ENCODE data around the gene NEDD1. TPM values are rescaled to one million over a fixed set of nuclear protein-coding genes. Genes with fewer than 3 reads are reported as not detected.

The NEDD1 gene
- total RNA-seq, 1 experiment from 2014 or later = 35.4 TPM

DNA sequence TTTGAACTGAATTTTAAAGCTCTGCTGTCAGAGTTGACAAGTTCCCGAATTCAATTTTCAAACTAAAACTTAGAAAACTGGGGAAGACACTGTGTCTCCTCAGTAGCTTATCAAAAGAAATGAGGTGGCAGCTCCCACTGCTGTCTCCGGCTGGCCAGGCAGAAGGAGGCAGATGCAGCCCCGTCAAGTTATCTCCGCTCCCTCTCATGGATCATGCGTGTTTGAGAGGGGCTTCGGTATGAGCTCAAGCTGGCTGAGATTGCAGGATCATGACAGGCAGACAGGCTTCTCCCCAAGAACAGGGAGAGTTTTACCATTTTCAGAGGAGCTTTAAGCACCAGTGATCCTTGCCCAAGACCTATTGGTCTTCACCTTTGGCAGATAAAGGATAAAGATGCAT lies 88.8 kb downstream of the NEDD1 start:
- no peak overlapping the region for H3K27ac ChIP-seq (ENCODE audit: low read depth, low read length)
- H3K9ac ChIP-seq (ENCODE audit: low read length) = no peak overlapping the region
- POLR2A ChIA-PET = no interaction called here
- RAD21 ChIA-PET (ENCODE audit: low non-redundant PET in 1 of 2, low total read pairs in 2 of 2, uncharacterized antibody in 2 of 2, unreplicated experiment in 2 of 2) = no interaction called here
- H2AFZ ChIP-seq (ENCODE audit: low read depth, low read length, poor library complexity, severe bottlenecking) = no peak overlapping the region
- CTCF ChIA-PET = interaction anchor here (3.2 kb wide), 1 partner anchor 8 kb away, joined by 11 read pairs; no protein-coding TSS in a partner anchor
- no peak for ATAC-seq
- no peaks in the 10 kb centered on the region for H4K20me1 ChIP-seq (ENCODE audit: insufficient read depth)
- H3K9me3 ChIP-seq (ENCODE audit: control insufficient read depth in 1 of 2, insufficient read depth in 1 of 2, low read depth in 1 of 2, low read length in 2 of 2) = no peaks in the 10 kb centered on the region
- no TSS peak for BruUV-seq (replicated peaks)
- no peaks in the 10 kb centered on the region for H3K4me1 ChIP-seq (ENCODE audit: control insufficient read depth in 1 of 2, insufficient read depth in 2 of 2, low read length in 2 of 2)
- H3K27me3 ChIP-seq (ENCODE audit: insufficient read depth, low read length) = peaks cover 93% of the 10 kb centered on the region
- no peaks in the 10 kb centered on the region for H3K9me2 ChIP-seq (ENCODE audit: insufficient read depth)
- DNase-seq (ENCODE audit: low read depth, low spot score) = no peak
- no peak overlapping the region for H3K4me2 ChIP-seq (ENCODE audit: low read length)
- no peaks in the 10 kb centered on the region for H3K36me3 ChIP-seq (ENCODE audit: control insufficient read depth in 1 of 2, insufficient read depth in 2 of 2, low read length in 2 of 2)
- H3K79me2 ChIP-seq (ENCODE audit: insufficient read depth, low read length) = no peaks in the 10 kb centered on the region
- TF ChIP-seq SP1 (IDR thresholded peaks at IDR 0.05; ENCODE audit: low read depth) (no peak), CEBPB (IDR thresholded peaks at IDR 0.05; ENCODE audit: low read depth) (no peak), CBX3 (IDR thresholded peaks at IDR 0.05; ENCODE audit: low read depth) (no peak), FOSL1 (IDR thresholded peaks at IDR 0.05; ENCODE audit: low read depth) (no peak), RAD21 (IDR thresholded peaks at IDR 0.05; ENCODE audit: low read depth) (no peak), ZFX (IDR thresholded peaks at IDR 0.05) (no peak), SIN3A (IDR thresholded peaks at IDR 0.05; ENCODE audit: low read depth) (no peak), EGR1 (IDR thresholded peaks at IDR 0.05; ENCODE audit: low read depth) (no peak), POLR2AphosphoS5 (IDR thresholded peaks at IDR 0.05; ENCODE audit: low read depth, low read length) (no peak), SRF (IDR thresholded peaks at IDR 0.05; ENCODE audit: low read depth) (no peak), ZNF274 (IDR thresholded peaks at IDR 0.05; ENCODE audit: low read depth, low read length) (no peak), POLR2A (IDR thresholded peaks at IDR 0.05; ENCODE audit: borderline replicate concordance, extremely low read depth, insufficient read depth, insufficient read length) (no peak), TCF7L2 (IDR thresholded peaks at IDR 0.05; ENCODE audit: borderline replicate concordance, extremely low read depth, insufficient read depth, insufficient read length) (no peak)
- TF ChIP-seq, protein P1, sequence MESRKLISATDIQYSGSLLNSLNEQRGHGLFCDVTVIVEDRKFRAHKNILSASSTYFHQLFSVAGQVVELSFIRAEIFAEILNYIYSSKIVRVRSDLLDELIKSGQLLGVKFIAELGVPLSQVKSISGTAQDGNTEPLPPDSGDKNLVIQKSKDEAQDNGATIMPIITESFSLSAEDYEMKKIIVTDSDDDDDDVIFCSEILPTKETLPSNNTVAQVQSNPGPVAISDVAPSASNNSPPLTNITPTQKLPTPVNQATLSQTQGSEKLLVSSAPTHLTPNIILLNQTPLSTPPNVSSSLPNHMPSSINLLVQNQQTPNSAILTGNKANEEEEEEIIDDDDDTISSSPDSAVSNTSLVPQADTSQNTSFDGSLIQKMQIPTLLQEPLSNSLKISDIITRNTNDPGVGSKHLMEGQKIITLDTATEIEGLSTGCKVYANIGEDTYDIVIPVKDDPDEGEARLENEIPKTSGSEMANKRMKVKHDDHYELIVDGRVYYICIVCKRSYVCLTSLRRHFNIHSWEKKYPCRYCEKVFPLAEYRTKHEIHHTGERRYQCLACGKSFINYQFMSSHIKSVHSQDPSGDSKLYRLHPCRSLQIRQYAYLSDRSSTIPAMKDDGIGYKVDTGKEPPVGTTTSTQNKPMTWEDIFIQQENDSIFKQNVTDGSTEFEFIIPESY (IDR thresholded peaks at IDR 0.05; ENCODE audit: extremely low read depth, insufficient replicate concordance, low read length) = no peak
- TF ChIP-seq, protein P2, sequence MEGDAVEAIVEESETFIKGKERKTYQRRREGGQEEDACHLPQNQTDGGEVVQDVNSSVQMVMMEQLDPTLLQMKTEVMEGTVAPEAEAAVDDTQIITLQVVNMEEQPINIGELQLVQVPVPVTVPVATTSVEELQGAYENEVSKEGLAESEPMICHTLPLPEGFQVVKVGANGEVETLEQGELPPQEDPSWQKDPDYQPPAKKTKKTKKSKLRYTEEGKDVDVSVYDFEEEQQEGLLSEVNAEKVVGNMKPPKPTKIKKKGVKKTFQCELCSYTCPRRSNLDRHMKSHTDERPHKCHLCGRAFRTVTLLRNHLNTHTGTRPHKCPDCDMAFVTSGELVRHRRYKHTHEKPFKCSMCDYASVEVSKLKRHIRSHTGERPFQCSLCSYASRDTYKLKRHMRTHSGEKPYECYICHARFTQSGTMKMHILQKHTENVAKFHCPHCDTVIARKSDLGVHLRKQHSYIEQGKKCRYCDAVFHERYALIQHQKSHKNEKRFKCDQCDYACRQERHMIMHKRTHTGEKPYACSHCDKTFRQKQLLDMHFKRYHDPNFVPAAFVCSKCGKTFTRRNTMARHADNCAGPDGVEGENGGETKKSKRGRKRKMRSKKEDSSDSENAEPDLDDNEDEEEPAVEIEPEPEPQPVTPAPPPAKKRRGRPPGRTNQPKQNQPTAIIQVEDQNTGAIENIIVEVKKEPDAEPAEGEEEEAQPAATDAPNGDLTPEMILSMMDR (IDR thresholded peaks at IDR 0.05 in 2 of 3, conservative IDR thresholded peaks at IDR 0.05 in 1 of 3; ENCODE audit: borderline replicate concordance in 1 of 3, insufficient read depth in 1 of 3, low read depth in 2 of 3, low read length in 2 of 3) = no peak
- TF ChIP-seq, protein P3, sequence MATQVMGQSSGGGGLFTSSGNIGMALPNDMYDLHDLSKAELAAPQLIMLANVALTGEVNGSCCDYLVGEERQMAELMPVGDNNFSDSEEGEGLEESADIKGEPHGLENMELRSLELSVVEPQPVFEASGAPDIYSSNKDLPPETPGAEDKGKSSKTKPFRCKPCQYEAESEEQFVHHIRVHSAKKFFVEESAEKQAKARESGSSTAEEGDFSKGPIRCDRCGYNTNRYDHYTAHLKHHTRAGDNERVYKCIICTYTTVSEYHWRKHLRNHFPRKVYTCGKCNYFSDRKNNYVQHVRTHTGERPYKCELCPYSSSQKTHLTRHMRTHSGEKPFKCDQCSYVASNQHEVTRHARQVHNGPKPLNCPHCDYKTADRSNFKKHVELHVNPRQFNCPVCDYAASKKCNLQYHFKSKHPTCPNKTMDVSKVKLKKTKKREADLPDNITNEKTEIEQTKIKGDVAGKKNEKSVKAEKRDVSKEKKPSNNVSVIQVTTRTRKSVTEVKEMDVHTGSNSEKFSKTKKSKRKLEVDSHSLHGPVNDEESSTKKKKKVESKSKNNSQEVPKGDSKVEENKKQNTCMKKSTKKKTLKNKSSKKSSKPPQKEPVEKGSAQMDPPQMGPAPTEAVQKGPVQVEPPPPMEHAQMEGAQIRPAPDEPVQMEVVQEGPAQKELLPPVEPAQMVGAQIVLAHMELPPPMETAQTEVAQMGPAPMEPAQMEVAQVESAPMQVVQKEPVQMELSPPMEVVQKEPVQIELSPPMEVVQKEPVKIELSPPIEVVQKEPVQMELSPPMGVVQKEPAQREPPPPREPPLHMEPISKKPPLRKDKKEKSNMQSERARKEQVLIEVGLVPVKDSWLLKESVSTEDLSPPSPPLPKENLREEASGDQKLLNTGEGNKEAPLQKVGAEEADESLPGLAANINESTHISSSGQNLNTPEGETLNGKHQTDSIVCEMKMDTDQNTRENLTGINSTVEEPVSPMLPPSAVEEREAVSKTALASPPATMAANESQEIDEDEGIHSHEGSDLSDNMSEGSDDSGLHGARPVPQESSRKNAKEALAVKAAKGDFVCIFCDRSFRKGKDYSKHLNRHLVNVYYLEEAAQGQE (IDR thresholded peaks at IDR 0.05; ENCODE audit: low read depth) = no peak
- TF ChIP-seq, protein P4, sequence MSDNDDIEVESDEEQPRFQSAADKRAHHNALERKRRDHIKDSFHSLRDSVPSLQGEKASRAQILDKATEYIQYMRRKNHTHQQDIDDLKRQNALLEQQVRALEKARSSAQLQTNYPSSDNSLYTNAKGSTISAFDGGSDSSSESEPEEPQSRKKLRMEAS (IDR thresholded peaks at IDR 0.05) = no peak
- intact Hi-C loops (cut with micrococcal nuclease) = no loop called here
- no peak overlapping the region for H3K4me3 ChIP-seq (replicated peaks in 1 of 2; ENCODE audit: low read depth in 1 of 2, low read length in 2 of 2)

All from HCT116 (cell line).